K562 (cell line): ENCODE results near the gene MAP3K14. TPM values are rescaled to one million over a fixed set of nuclear protein-coding genes. Genes with fewer than 3 reads are reported as not detected.

Experiments
- ASH1L ChIP-seq: fragments of 450-650 bp; IDR thresholded peaks from 2 replicates; pipeline ENCODE4 v1.6.1; 2018; ENCODE audit warnings: borderline replicate concordance, mild to moderate bottlenecking, low read depth; ENCODE audit not compliant: partially characterized antibody
- E2F6 ChIP-seq, 2 experiments: IDR thresholded peaks; 2 replicates each; pipeline ENCODE4 v1.6.1; 2011; ENCODE audit warnings: borderline replicate concordance in 1 of 2, control low read depth in 1 of 2, low read depth in 1 of 2, low read length in 1 of 2, mild to moderate bottlenecking in 1 of 2, mixed read lengths in 1 of 2, moderate library complexity in 1 of 2; ENCODE audit not compliant: insufficient read depth in 1 of 2, insufficient read length in 1 of 2, poor library complexity in 1 of 2, severe bottlenecking in 1 of 2; ENCODE audit errors: extremely low read depth in 1 of 2
- FOS ChIP-seq: IDR thresholded peaks from 3 replicates; pipeline ENCODE4 v1.6.1; 2011; ENCODE audit not compliant: insufficient read length; ENCODE audit errors: extremely low read depth
- FOXM1 ChIP-seq, 2 experiments: fragments of 450-650 bp in 1 of 2; sonication (generic) in 1 of 2; formaldehyde crosslinking in 1 of 2; IDR thresholded peaks; 2 replicates each; pipeline versions ENCODE4 v1.6.1 to v1.9.0; 2017 to 2022; ENCODE audit warnings: low read depth in 2 of 2, mild to moderate bottlenecking in 2 of 2, missing genetic modification reagents in 1 of 2, moderate library complexity in 1 of 2
- HNRNPH1 ChIP-seq: fragments of 200-400 bp; formaldehyde crosslinking; optimal IDR thresholded peaks from 2 replicates; pipeline ENCODE3; 2017; ENCODE audit warnings: low read depth, mild to moderate bottlenecking, low read length, moderate library complexity
- KLF16 ChIP-seq: IDR thresholded peaks from 2 replicates; pipeline ENCODE4 v1.6.1; 2016; ENCODE audit warnings: antibody characterized with exemption
- MCM2 ChIP-seq: fragments of 450-650 bp; IDR thresholded peaks from 2 replicates; pipeline ENCODE4 v1.6.1; 2017; ENCODE audit warnings: low read depth, mild to moderate bottlenecking
- NFIC ChIP-seq: fragments of 450-650 bp; IDR thresholded peaks from 2 replicates; pipeline ENCODE4 v1.6.1; 2017; ENCODE audit warnings: mild to moderate bottlenecking, inconsistent platforms
- NR3C1 ChIP-seq: sonication (generic); formaldehyde crosslinking; IDR thresholded peaks from 2 replicates; pipeline ENCODE4 v1.8.1; 2022; ENCODE audit warnings: missing genetic modification reagents
- RCOR1 ChIP-seq, 2 experiments: IDR thresholded peaks; 2 replicates each; pipeline ENCODE4 v1.6.1; 2012; ENCODE audit warnings: low read depth in 2 of 2, low read length in 2 of 2, borderline replicate concordance in 1 of 2, improper control_type of control experiment in 1 of 2
- SIN3B ChIP-seq: fragments of 450-650 bp; IDR thresholded peaks from 2 replicates; pipeline ENCODE4 v1.6.1; 2017; ENCODE audit warnings: low read depth, mild to moderate bottlenecking, moderate library complexity
- SLC30A9 ChIP-seq: fragments of 250-450 bp; sonication (Bioruptor Pico); IDR thresholded peaks from 2 replicates; pipeline ENCODE4 v1.8.0; 2022; ENCODE audit warnings: mild to moderate bottlenecking, moderate library complexity
- TARDBP ChIP-seq: fragments of 450-650 bp; IDR thresholded peaks from 2 replicates; pipeline ENCODE4 v1.6.1; 2016
- TCFL5 ChIP-seq: fragments of 250-450 bp; sonication (Bioruptor Pico); conservative IDR thresholded peaks from 2 replicates; pipeline ENCODE4 v1.6.1; 2021; ENCODE audit warnings: mild to moderate bottlenecking, moderate library complexity, matching md5 sums
- ZC3H4 ChIP-seq: sonication (generic); formaldehyde crosslinking; IDR thresholded peaks from 2 replicates; pipeline ENCODE4 v1.9.0; 2021; ENCODE audit warnings: missing genetic modification reagents, borderline replicate concordance
- polyA plus RNA-seq, 8 experiments: library from polyadenylated mRNA; depleted of rRNA in 4 of 8; stranded (reverse) in 5 of 8; unstranded in 3 of 8; fragments of >200 nt; fragmentation: Nextera tagmentation in 2 of 8; fragmentation: Illumina TruSeq in 1 of 8; extraction: Ambion mirVana in 2 of 8; extraction: Trizol in 1 of 8; gene quantifications; 2 replicates each; pipeline versions ENCODE4 v1.2.1 to v1.2.3, GENCODE V29; 2011 to 2014; ENCODE audit warnings: inconsistent platforms in 1 of 8, missing spikeins in 1 of 8
- total RNA-seq, 7 experiments: library from RNA; depleted of rRNA in 6 of 7; stranded (reverse); fragments of >200 nt in 6 of 7; fragmentation: Illumina TruSeq in 2 of 7; extraction: Trizol in 2 of 7; gene quantifications; 2 replicates each; pipeline versions ENCODE4 v1.2.1 to v1.2.3, GENCODE V29; 2011 to 2021; ENCODE audit warnings: low replicate concordance in 1 of 7
- TF ChIP-seq, protein P1 (sequence below): sonication (generic); formaldehyde crosslinking; IDR thresholded peaks from 2 replicates; pipeline ENCODE4 v1.8.1; 2023; ENCODE audit warnings: mild to moderate bottlenecking, missing genetic modification reagents
- TF ChIP-seq, protein P2 (sequence below): fragments of 250-450 bp; sonication (Bioruptor Pico); IDR thresholded peaks from 2 replicates; pipeline ENCODE4 v1.9.0; 2021; ENCODE audit warnings: mild to moderate bottlenecking, inconsistent platforms
- TF ChIP-seq, protein P3 (sequence below): fragments of 450-650 bp; formaldehyde crosslinking; IDR thresholded peaks from 2 replicates; pipeline ENCODE4 v1.4.0; 2020; ENCODE audit warnings: mild to moderate bottlenecking, moderate library complexity
- TF ChIP-seq, protein P4 (sequence below): IDR thresholded peaks from 2 replicates; pipeline ENCODE4 v1.6.1; 2012; ENCODE audit warnings: low read depth, low read length, improper control_type of control experiment, borderline replicate concordance

Gene MAP3K14
- total and polyA plus RNA-seq, 9 of the 15 experiments (the other 6 are each of a cell fraction or from before 2014, with no cell fraction given), result 0.45 to 8.7 (median 3.2) TPM

- TF ChIP-seq, protein P1, sequence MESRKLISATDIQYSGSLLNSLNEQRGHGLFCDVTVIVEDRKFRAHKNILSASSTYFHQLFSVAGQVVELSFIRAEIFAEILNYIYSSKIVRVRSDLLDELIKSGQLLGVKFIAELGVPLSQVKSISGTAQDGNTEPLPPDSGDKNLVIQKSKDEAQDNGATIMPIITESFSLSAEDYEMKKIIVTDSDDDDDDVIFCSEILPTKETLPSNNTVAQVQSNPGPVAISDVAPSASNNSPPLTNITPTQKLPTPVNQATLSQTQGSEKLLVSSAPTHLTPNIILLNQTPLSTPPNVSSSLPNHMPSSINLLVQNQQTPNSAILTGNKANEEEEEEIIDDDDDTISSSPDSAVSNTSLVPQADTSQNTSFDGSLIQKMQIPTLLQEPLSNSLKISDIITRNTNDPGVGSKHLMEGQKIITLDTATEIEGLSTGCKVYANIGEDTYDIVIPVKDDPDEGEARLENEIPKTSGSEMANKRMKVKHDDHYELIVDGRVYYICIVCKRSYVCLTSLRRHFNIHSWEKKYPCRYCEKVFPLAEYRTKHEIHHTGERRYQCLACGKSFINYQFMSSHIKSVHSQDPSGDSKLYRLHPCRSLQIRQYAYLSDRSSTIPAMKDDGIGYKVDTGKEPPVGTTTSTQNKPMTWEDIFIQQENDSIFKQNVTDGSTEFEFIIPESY, result no peak
- peak; percentile 95 for TF ChIP-seq KLF16
- TF ChIP-seq SIN3B, result no peak
- no peak for TF ChIP-seq ZC3H4 (CRISPR knock-in tag)
- TF ChIP-seq SLC30A9 (CRISPR knock-in tag), result no peak
- TF ChIP-seq MCM2, result no peak
- peak; percentile 91 to 99; a peak in 3 of 4 replicates for TF ChIP-seq RCOR1 (IDR thresholded peaks at IDR 0.05; ENCODE audit: borderline replicate concordance in 1 of 2, low read depth in 2 of 2, low read length in 2 of 2)
- TF ChIP-seq TARDBP, result peak; percentile 89; the same call in 1 of the 2 replicates
- TF ChIP-seq, protein P2, sequence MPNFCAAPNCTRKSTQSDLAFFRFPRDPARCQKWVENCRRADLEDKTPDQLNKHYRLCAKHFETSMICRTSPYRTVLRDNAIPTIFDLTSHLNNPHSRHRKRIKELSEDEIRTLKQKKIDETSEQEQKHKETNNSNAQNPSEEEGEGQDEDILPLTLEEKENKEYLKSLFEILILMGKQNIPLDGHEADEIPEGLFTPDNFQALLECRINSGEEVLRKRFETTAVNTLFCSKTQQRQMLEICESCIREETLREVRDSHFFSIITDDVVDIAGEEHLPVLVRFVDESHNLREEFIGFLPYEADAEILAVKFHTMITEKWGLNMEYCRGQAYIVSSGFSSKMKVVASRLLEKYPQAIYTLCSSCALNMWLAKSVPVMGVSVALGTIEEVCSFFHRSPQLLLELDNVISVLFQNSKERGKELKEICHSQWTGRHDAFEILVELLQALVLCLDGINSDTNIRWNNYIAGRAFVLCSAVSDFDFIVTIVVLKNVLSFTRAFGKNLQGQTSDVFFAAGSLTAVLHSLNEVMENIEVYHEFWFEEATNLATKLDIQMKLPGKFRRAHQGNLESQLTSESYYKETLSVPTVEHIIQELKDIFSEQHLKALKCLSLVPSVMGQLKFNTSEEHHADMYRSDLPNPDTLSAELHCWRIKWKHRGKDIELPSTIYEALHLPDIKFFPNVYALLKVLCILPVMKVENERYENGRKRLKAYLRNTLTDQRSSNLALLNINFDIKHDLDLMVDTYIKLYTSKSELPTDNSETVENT (CRISPR knock-in tag), result no peak
- TF ChIP-seq, protein P3, sequence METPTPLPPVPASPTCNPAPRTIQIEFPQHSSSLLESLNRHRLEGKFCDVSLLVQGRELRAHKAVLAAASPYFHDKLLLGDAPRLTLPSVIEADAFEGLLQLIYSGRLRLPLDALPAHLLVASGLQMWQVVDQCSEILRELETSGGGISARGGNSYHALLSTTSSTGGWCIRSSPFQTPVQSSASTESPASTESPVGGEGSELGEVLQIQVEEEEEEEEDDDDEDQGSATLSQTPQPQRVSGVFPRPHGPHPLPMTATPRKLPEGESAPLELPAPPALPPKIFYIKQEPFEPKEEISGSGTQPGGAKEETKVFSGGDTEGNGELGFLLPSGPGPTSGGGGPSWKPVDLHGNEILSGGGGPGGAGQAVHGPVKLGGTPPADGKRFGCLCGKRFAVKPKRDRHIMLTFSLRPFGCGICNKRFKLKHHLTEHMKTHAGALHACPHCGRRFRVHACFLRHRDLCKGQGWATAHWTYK, result peak; percentile 85; the same call in 1 of the 2 replicates
- TF ChIP-seq, protein P4, sequence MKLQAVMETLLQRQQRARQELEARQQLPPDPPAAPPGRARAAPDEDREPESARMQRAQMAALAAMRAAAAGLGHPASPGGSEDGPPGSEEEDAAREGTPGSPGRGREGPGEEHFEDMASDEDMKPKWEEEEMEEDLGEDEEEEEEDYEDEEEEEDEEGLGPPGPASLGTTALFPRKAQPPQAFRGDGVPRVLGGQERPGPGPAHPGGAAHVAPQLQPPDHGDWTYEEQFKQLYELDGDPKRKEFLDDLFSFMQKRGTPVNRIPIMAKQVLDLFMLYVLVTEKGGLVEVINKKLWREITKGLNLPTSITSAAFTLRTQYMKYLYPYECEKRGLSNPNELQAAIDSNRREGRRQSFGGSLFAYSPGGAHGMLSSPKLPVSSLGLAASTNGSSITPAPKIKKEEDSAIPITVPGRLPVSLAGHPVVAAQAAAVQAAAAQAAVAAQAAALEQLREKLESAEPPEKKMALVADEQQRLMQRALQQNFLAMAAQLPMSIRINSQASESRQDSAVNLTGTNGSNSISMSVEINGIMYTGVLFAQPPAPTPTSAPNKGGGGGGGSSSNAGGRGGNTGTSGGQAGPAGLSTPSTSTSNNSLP, result peak; percentile 95; the same call in 1 of the 2 replicates
- peak; percentile 95 for TF ChIP-seq FOXM1 (IDR thresholded peaks at IDR 0.05; ENCODE audit: low read depth)
- no peak for TF ChIP-seq FOXM1 (CRISPR knock-in tag; IDR thresholded peaks at IDR 0.05; ENCODE audit: low read depth)
- TF ChIP-seq HNRNPH1, result no peak
- TF ChIP-seq ASH1L, result no peak
- peak; percentile 56; the same call in 1 of the 2 replicates for TF ChIP-seq TCFL5
- TF ChIP-seq NFIC, result peak; percentile 85
- TF ChIP-seq NR3C1 (CRISPR knock-in tag), result no peak
- TF ChIP-seq E2F6 (IDR thresholded peaks at IDR 0.05; ENCODE audit: borderline replicate concordance in 1 of 2, extremely low read depth in 1 of 2, insufficient read depth in 1 of 2, insufficient read length in 1 of 2, low read depth in 1 of 2, low read length in 1 of 2, poor library complexity in 1 of 2, severe bottlenecking in 1 of 2), result no peak
- TF ChIP-seq FOS, result no peak
Observed at GRCh38 chr17:45345554-45346215, 28.9 kb upstream of the MAP3K14 start (continued).
